Neural crest cell (in vitro differentiated cells): Measurements from ENCODE around the gene GPR31. TPM values are rescaled to one million over a fixed set of nuclear protein-coding genes. Genes with fewer than 3 reads are reported as not detected.

Experiments
- DNase-seq: peaks from one replicate; pipeline ENCODE4 v3.0.0; 2021; ENCODE audit warnings: low read depth, mixed read lengths, low spot score
- H3K27ac Mint-ChIP-seq: one replicate; pipeline ENCODE4 v1.8.0; 2021; ENCODE audit warnings: mild to moderate bottlenecking, mixed read lengths; ENCODE audit not compliant: unreplicated experiment
- H3K27me3 Mint-ChIP-seq: 2 replicates; pipeline ENCODE4 v1.8.0; 2021; ENCODE audit warnings: low read depth, mild to moderate bottlenecking, mixed read lengths
- H3K36me3 Mint-ChIP-seq: 2 replicates; pipeline ENCODE4 v1.8.0; 2021; ENCODE audit warnings: low read depth, mild to moderate bottlenecking, mixed read lengths
- H3K4me1 Mint-ChIP-seq: 2 replicates; pipeline ENCODE4 v1.8.0; 2021; ENCODE audit warnings: mixed read lengths
- H3K4me3 Mint-ChIP-seq: one replicate; pipeline ENCODE4 v1.8.0; 2021; ENCODE audit warnings: mild to moderate bottlenecking, mixed read lengths
- H3K9me3 Mint-ChIP-seq: 2 replicates; pipeline ENCODE4 v1.8.0; 2021; ENCODE audit warnings: mixed read lengths
- total RNA-seq: library from RNA; stranded (reverse); gene quantifications from 2 replicates; pipeline ENCODE4 v1.2.1, GENCODE V29; 2021
- TF ChIP-seq, protein P1 (sequence below): fragments of 200-600 bp; sonication (generic); conservative IDR thresholded peaks from 2 replicates; pipeline ENCODE4 v1.5.0; 2021; ENCODE audit warnings: antibody characterized with exemption, mild to moderate bottlenecking

GPR31 gene
- total RNA-seq, 1 donor from 2014 or later: not detected

- Mint-ChIP-seq H3K36me3 (no peaks in the 10 kb centered on the region), H3K27me3 (no peaks in the 10 kb centered on the region), H3K27ac (no peak overlapping the region), H3K9me3 (no peaks in the 10 kb centered on the region), H3K4me3 (no peak overlapping the region), H3K4me1 (peaks cover under 1% of the 10 kb centered on the region)
- TF ChIP-seq, protein P1, sequence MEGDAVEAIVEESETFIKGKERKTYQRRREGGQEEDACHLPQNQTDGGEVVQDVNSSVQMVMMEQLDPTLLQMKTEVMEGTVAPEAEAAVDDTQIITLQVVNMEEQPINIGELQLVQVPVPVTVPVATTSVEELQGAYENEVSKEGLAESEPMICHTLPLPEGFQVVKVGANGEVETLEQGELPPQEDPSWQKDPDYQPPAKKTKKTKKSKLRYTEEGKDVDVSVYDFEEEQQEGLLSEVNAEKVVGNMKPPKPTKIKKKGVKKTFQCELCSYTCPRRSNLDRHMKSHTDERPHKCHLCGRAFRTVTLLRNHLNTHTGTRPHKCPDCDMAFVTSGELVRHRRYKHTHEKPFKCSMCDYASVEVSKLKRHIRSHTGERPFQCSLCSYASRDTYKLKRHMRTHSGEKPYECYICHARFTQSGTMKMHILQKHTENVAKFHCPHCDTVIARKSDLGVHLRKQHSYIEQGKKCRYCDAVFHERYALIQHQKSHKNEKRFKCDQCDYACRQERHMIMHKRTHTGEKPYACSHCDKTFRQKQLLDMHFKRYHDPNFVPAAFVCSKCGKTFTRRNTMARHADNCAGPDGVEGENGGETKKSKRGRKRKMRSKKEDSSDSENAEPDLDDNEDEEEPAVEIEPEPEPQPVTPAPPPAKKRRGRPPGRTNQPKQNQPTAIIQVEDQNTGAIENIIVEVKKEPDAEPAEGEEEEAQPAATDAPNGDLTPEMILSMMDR: no peak
- DNase-seq: no peak
Measured at GRCh38 chr6:167121335-167121841, 36.4 kb downstream of the GPR31 start.

- H3K27me3 Mint-ChIP-seq: no peaks in the 10 kb centered on the region
- no peak for DNase-seq
- no peaks in the 10 kb centered on the region for H3K36me3 Mint-ChIP-seq
- no peak overlapping the region for H3K27ac Mint-ChIP-seq
- no peaks in the 10 kb centered on the region for H3K9me3 Mint-ChIP-seq
- no peak overlapping the region for H3K4me3 Mint-ChIP-seq
- H3K4me1 Mint-ChIP-seq: peaks cover 8% of the 10 kb centered on the region
- TF ChIP-seq, protein P1: no peak
Measured at GRCh38 chr6:167120583-167120903, 37.2 kb downstream of the GPR31 start.

GRCh38 chr6:167119670-167120582, 37.9 kb downstream of the GPR31 start:
- H3K27ac Mint-ChIP-seq: no peak overlapping the region

GRCh38 chr6:167118839-167119238, 38.9 kb downstream of the GPR31 start:
- Mint-ChIP-seq H3K4me1 (peaks cover 8% of the 10 kb centered on the region), H3K9me3 (no peaks in the 10 kb centered on the region), H3K27me3 (no peaks in the 10 kb centered on the region), H3K27ac (no peak overlapping the region), H3K36me3 (no peaks in the 10 kb centered on the region), H3K4me3 (no peak overlapping the region)
- TF ChIP-seq, protein P1: no peak
- no peak for DNase-seq

More at GRCh38 chr6:167119670-167120582, 37.9 kb downstream of the GPR31 start:
- TF ChIP-seq, protein P1: no peak
- Mint-ChIP-seq H3K9me3 (no peaks in the 10 kb centered on the region), H3K4me1 (peaks cover 8% of the 10 kb centered on the region), H3K36me3 (no peaks in the 10 kb centered on the region), H3K27me3 (no peaks in the 10 kb centered on the region), H3K4me3 (no peak overlapping the region)
- no peak for DNase-seq

- no peak for DNase-seq
- H3K27ac Mint-ChIP-seq: no peak overlapping the region
- H3K36me3 Mint-ChIP-seq: no peaks in the 10 kb centered on the region
- TF ChIP-seq, protein P1: no peak
- no peak overlapping the region for H3K4me3 Mint-ChIP-seq
- H3K27me3 Mint-ChIP-seq: no peaks in the 10 kb centered on the region
- peaks cover 8% of the 10 kb centered on the region for H3K4me1 Mint-ChIP-seq
- H3K9me3 Mint-ChIP-seq: no peaks in the 10 kb centered on the region
Measured at GRCh38 chr6:167118006-167118405, 39.8 kb downstream of the GPR31 start.
